Hepatocyte (in vitro differentiated cells): ENCODE data around the gene PLCH2. TPM values are rescaled to one million over a fixed set of nuclear protein-coding genes. Genes with fewer than 3 reads are reported as not detected.

Experiments
- DNase-seq: peaks from one replicate; pipeline ENCODE4 v3.0.0-alpha.2; 2016; ENCODE audit warnings: low spot score
- H2AFZ ChIP-seq: fragments of 200-600 bp; sonication (generic); 2 replicates; pipeline ENCODE4 v1.6.0; 2016; ENCODE audit warnings: antibody characterized with exemption, mild to moderate bottlenecking
- H3K27ac ChIP-seq: fragments of 200-600 bp; sonication (generic); 2 replicates; pipeline ENCODE4 v1.5.1; 2016; ENCODE audit warnings: mild to moderate bottlenecking
- H3K27me3 ChIP-seq: fragments of 200-600 bp; sonication (generic); 2 replicates; pipeline ENCODE4 v1.6.1; 2016
- H3K36me3 ChIP-seq: fragments of 200-600 bp; sonication (generic); replicated peaks from 2 replicates; pipeline ENCODE4 v1.5.1; 2016; ENCODE audit warnings: low read depth; ENCODE audit not compliant: insufficient read depth
- H3K4me1 ChIP-seq: fragments of 200-600 bp; sonication (generic); 2 replicates; pipeline ENCODE4 v1.5.1; 2016; ENCODE audit warnings: mild to moderate bottlenecking, moderate library complexity; ENCODE audit not compliant: insufficient read depth
- H3K4me2 ChIP-seq: fragments of 200-600 bp; sonication (generic); 2 replicates; pipeline ENCODE4 v1.6.0; 2016
- H3K4me3 ChIP-seq: fragments of 200-600 bp; sonication (generic); 2 replicates; pipeline ENCODE4 v1.5.1; 2016; ENCODE audit warnings: mild to moderate bottlenecking
- H3K79me2 ChIP-seq: fragments of 200-600 bp; sonication (generic); 2 replicates; pipeline ENCODE4 v1.6.0; 2017; ENCODE audit warnings: mild to moderate bottlenecking
- H3K9me2 ChIP-seq: fragments of 200-600 bp; sonication (generic); replicated peaks from 2 replicates; pipeline ENCODE4 v1.6.0; 2017; ENCODE audit warnings: mild to moderate bottlenecking; ENCODE audit not compliant: insufficient read depth
- H3K9me3 ChIP-seq: fragments of 200-600 bp; sonication (generic); 2 replicates; pipeline ENCODE4 v1.5.1; 2016; ENCODE audit warnings: low read depth, mild to moderate bottlenecking
- H4K20me1 ChIP-seq: fragments of 200-600 bp; sonication (generic); 2 replicates; pipeline ENCODE4 v1.6.0; 2016; ENCODE audit warnings: mild to moderate bottlenecking; ENCODE audit not compliant: insufficient read depth, poor library complexity, severe bottlenecking
- EZH2 ChIP-seq: fragments of 200-600 bp; sonication (generic); IDR thresholded peaks from 2 replicates; pipeline ENCODE4 v1.6.1; 2016; ENCODE audit warnings: antibody characterized with exemption, mild to moderate bottlenecking, borderline replicate concordance
- EZH2phosphoT487 ChIP-seq: fragments of 200-600 bp; sonication (generic); IDR thresholded peaks from one replicate; pipeline ENCODE4 v1.6.1; 2018; ENCODE audit warnings: antibody characterized with exemption, mild to moderate bottlenecking, low read depth, moderate library complexity; ENCODE audit not compliant: unreplicated experiment, severe bottlenecking
- WGBS: methylation state at CpG from one replicate; pipeline ENCODE4 v1.1.6; 2016; ENCODE audit warnings: low lambda C conversion rate; ENCODE audit errors: missing lambda C conversion rate; 5-methylcytosine and 5-hydroxymethylcytosine counted together
- polyA plus RNA-seq: library from polyadenylated mRNA; unstranded; fragments of >200 nt; fragmentation: Nextera tagmentation; extraction: Ambion mirVana; gene quantifications from 2 replicates; pipeline ENCODE4 v1.2.1, GENCODE V29; 2016
- total RNA-seq: library from RNA; depleted of rRNA; stranded (reverse); fragments of >200 nt; gene quantifications from 2 replicates; pipeline ENCODE4 v1.2.3, GENCODE V29; 2014
- TF ChIP-seq, protein P1 (sequence below): fragments of 200-600 bp; sonication (generic); IDR thresholded peaks from 2 replicates; pipeline ENCODE4 v1.5.1; 2016; ENCODE audit warnings: antibody characterized with exemption, mild to moderate bottlenecking; ENCODE audit not compliant: poor library complexity

PLCH2 gene
- total and polyA plus RNA-seq, 2 experiments from 2014 or later, result 1.3 to 3.4 TPM

DNA sequence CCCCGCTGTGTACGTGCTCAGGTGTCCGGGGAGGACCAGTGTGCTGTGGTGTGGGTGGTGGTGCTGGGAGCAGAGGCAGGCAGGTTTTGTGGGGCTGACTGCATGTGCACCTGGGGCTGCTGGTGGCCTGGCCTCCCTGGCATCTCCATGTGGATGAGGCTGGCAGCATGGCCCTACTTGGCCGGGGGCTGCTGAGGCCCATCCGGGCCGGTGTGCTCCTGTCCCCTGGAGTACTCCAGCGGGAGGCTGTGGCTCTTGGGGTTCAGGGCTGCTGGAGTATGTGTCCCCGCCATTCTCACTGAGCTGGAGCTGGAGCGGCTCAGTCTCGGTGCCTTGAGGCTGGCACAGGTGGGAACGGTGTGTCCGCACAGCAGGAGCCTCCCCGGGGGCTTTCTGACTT, 42.9 kb upstream of the PLCH2 start:
- Histone ChIP-seq H3K4me1 (no peaks in the 10 kb centered on the region), H3K27me3 (peaks cover 3% of the 10 kb centered on the region), H3K79me2 (no peaks in the 10 kb centered on the region), H3K36me3 (no peaks in the 10 kb centered on the region), H3K9me3 (no peaks in the 10 kb centered on the region), H3K27ac (no peak overlapping the region), H3K4me2 (no peak overlapping the region), H3K9me2 (no peaks in the 10 kb centered on the region), H4K20me1 (no peaks in the 10 kb centered on the region), H2AFZ (no peak overlapping the region), H3K4me3 (no peak overlapping the region)
- no peak for TF ChIP-seq EZH2
- TF ChIP-seq, protein P1, sequence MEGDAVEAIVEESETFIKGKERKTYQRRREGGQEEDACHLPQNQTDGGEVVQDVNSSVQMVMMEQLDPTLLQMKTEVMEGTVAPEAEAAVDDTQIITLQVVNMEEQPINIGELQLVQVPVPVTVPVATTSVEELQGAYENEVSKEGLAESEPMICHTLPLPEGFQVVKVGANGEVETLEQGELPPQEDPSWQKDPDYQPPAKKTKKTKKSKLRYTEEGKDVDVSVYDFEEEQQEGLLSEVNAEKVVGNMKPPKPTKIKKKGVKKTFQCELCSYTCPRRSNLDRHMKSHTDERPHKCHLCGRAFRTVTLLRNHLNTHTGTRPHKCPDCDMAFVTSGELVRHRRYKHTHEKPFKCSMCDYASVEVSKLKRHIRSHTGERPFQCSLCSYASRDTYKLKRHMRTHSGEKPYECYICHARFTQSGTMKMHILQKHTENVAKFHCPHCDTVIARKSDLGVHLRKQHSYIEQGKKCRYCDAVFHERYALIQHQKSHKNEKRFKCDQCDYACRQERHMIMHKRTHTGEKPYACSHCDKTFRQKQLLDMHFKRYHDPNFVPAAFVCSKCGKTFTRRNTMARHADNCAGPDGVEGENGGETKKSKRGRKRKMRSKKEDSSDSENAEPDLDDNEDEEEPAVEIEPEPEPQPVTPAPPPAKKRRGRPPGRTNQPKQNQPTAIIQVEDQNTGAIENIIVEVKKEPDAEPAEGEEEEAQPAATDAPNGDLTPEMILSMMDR, result no peak
- no peak for TF ChIP-seq EZH2phosphoT487
- DNase-seq, result no peak
- WGBS, result 76% methylated on average over 9 of the region's 13 CpGs

DNA sequence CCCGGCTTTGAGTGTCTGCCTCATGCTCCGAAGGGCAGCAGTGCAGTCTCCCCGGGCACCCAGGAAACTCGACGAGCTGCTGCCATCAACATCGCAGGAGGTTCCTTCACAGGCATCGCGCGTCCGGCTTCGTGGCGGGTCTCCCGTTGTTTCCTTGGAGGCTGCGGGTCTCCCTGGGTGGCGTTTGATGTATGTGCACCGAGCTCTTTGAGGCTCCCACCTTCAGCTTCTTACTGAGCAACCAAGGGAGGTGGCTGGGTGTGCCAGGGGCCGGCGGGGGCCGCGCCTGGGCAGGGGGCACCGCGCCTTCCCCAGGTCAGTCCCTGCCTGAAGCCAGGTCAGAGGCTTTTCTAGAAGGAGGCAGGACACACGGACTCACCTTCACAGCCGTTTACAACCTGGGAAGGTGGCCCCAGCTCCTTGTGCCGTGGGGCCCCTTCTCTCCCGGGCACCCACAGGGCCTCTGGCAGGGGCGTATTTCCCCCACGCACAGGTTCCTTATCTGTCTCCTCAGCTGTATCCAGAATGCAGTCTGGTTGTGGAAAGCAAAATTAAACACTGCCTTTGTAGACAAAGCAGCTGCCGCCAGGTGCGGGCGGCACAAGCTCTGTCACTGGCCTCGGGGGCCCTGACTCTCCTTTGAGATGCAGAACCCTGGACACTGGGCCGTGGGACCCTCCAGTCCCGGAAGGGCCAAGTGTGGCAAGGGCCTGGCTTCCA, 42.0 kb upstream of the PLCH2 start:
- H3K36me3 ChIP-seq, result no peaks in the 10 kb centered on the region
- 83% methylated on average over 33 of the region's 34 CpGs for WGBS
- H3K27me3 ChIP-seq, result peaks cover 3% of the 10 kb centered on the region
- H3K9me3 ChIP-seq, result no peaks in the 10 kb centered on the region
- H4K20me1 ChIP-seq, result no peaks in the 10 kb centered on the region
- no peak overlapping the region for H3K4me3 ChIP-seq
- DNase-seq, result no peak
- no peak overlapping the region for H2AFZ ChIP-seq
- no peaks in the 10 kb centered on the region for H3K4me1 ChIP-seq
- H3K27ac ChIP-seq, result no peak overlapping the region
- H3K9me2 ChIP-seq, result no peaks in the 10 kb centered on the region
- TF ChIP-seq EZH2phosphoT487 (no peak), EZH2 (no peak)
- TF ChIP-seq, protein P1, result no peak
- H3K4me2 ChIP-seq, result no peak overlapping the region
- no peaks in the 10 kb centered on the region for H3K79me2 ChIP-seq

DNA sequence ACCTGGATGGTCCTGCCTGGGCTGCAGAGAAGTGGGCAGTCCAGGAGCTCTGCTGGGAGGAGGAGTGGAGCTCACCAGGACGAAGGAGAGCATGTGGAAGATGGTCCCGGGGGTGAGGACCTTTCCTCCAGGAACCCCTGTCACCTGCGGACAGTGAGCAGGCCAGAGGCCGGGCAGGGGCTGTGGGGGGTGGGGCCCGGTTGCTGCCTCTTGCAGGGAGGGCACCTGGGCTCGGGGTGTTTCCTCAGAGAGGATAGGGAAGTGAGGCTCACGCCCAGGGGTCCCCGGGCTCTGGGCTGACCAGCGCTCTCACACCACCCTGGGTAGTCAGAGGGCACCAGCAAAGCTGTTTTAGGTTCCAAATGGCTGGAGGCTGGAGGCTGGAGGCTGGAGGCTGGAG, 41.0 kb upstream of the PLCH2 start:
- no peak for DNase-seq
- Histone ChIP-seq H3K27ac (no peak overlapping the region), H2AFZ (no peak overlapping the region), H3K36me3 (no peaks in the 10 kb centered on the region), H3K4me1 (no peaks in the 10 kb centered on the region), H3K9me2 (no peaks in the 10 kb centered on the region), H3K27me3 (peaks cover 3% of the 10 kb centered on the region), H3K79me2 (no peaks in the 10 kb centered on the region), H3K4me3 (no peak overlapping the region), H4K20me1 (no peaks in the 10 kb centered on the region), H3K9me3 (no peaks in the 10 kb centered on the region), H3K4me2 (no peak overlapping the region)
- WGBS, result 87% methylated on average over 7 of the region's 9 CpGs
- TF ChIP-seq EZH2phosphoT487 (no peak), EZH2 (no peak)
- TF ChIP-seq, protein P1, result no peak
